K562 (cell line): ENCODE data around the gene GPR27. TPM values are rescaled to one million over a fixed set of nuclear protein-coding genes. Genes with fewer than 3 reads are reported as not detected.

Experiments
- ELF2 ChIP-seq: fragments of 250-450 bp; sonication (Bioruptor Pico); IDR thresholded peaks from 2 replicates; pipeline ENCODE4 v1.5.0; 2021; ENCODE audit warnings: mild to moderate bottlenecking
- MTA3 ChIP-seq: fragments of 450-650 bp; formaldehyde crosslinking; IDR thresholded peaks from 2 replicates; pipeline ENCODE4 v1.6.1; 2017; ENCODE audit warnings: mild to moderate bottlenecking, borderline replicate concordance
- RNF219 ChIP-seq: fragments of 250-450 bp; sonication (Bioruptor Pico); IDR thresholded peaks from 2 replicates; pipeline ENCODE4 v1.5.0; 2022; ENCODE audit warnings: mild to moderate bottlenecking
- RREB1 ChIP-seq: fragments of 250-450 bp; sonication (Bioruptor Pico); IDR thresholded peaks from 2 replicates; pipeline ENCODE4 v1.4.0; 2020
- ZNF398 ChIP-seq: fragments of 250-450 bp; sonication (Bioruptor Pico); IDR thresholded peaks from 2 replicates; pipeline ENCODE4 v1.8.0; 2021; ENCODE audit warnings: moderate library complexity, mild to moderate bottlenecking, inconsistent platforms
- ZNF507 ChIP-seq: conservative IDR thresholded peaks from 2 replicates; pipeline ENCODE4 v1.6.1; 2017; ENCODE audit warnings: missing genetic modification characterization, missing compliant biosample characterization
- polyA plus RNA-seq, 8 experiments: library from polyadenylated mRNA; depleted of rRNA in 4 of 8; stranded (reverse) in 5 of 8; unstranded in 3 of 8; fragments of >200 nt; fragmentation: Nextera tagmentation in 2 of 8; fragmentation: Illumina TruSeq in 1 of 8; extraction: Ambion mirVana in 2 of 8; extraction: Trizol in 1 of 8; gene quantifications; 2 replicates each; pipeline versions ENCODE4 v1.2.1 to v1.2.3, GENCODE V29; 2011 to 2014; ENCODE audit warnings: inconsistent platforms in 1 of 8, missing spikeins in 1 of 8
- total RNA-seq, 7 experiments: library from RNA; depleted of rRNA in 6 of 7; stranded (reverse); fragments of >200 nt in 6 of 7; fragmentation: Illumina TruSeq in 2 of 7; extraction: Trizol in 2 of 7; gene quantifications; 2 replicates each; pipeline versions ENCODE4 v1.2.1 to v1.2.3, GENCODE V29; 2011 to 2021; ENCODE audit warnings: low replicate concordance in 1 of 7

Gene GPR27
- total and polyA plus RNA-seq, 9 of the 15 experiments (the other 6 are each of a cell fraction or from before 2014, with no cell fraction given) = not detected

GRCh38 chr3:71752831-71753700, 589 bp upstream of the GPR27 start (continued):
- TF ChIP-seq RNF219 = no peak
- no peak for TF ChIP-seq ZNF507 (tag)
- TF ChIP-seq RREB1 (CRISPR knock-in tag) = no peak
- no peak for TF ChIP-seq ZNF398 (CRISPR knock-in tag)
- TF ChIP-seq MTA3 = no peak
- no peak for TF ChIP-seq ELF2 (CRISPR knock-in tag)
